ENCODE results near the gene CIAO2B.
"Not testable (repeated sequence)": the region's sequence is repeated elsewhere in the genome, so short reads cannot be mapped to it uniquely, and the experiment has no call there.

Gene CIAO2B

DNA sequence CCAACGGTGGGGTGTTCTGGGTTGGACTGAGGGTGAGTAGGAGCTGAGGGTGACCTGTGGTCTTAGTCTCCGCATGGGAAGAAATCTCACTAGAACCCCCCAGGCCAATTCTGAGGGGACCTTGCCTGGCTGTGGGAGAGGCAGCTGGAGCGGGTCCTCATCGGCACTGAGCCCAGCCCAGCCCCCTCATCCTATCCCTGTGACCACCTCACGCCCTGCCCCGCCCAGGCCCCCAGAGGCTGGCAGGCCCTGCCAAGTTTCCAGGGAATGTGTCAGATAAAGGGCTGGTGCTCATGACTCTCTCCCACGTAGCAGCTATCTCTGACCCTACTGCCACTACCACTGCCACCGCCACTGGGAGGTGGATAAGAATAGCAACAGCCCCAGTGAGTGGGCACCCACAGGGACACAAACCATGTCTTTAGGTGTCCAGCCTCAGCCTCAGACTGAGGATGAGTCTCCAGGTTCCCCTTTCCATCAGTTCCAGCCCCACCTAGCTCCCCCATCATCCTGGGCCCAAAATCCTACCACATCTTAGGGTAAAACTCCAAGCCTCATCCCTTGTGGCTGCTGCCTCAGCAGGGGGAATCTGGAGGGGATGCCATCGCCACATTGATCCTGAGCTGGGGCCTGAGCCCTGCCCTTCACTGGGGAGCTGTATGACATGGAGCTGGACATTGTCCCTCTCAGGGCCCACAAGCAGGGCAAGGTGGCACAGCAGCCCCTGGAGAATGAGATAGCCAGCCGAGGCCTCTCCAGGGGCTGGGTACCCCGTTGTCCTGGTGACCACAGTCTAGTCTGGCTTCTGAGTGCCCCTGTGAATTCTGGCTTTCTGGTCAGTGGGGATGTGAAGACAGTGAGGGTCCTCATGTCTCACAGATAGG lies 30.4 kb downstream of the CIAO2B start:
- DNase-seq (ENCODE audit: low read depth) = no peak

DNA sequence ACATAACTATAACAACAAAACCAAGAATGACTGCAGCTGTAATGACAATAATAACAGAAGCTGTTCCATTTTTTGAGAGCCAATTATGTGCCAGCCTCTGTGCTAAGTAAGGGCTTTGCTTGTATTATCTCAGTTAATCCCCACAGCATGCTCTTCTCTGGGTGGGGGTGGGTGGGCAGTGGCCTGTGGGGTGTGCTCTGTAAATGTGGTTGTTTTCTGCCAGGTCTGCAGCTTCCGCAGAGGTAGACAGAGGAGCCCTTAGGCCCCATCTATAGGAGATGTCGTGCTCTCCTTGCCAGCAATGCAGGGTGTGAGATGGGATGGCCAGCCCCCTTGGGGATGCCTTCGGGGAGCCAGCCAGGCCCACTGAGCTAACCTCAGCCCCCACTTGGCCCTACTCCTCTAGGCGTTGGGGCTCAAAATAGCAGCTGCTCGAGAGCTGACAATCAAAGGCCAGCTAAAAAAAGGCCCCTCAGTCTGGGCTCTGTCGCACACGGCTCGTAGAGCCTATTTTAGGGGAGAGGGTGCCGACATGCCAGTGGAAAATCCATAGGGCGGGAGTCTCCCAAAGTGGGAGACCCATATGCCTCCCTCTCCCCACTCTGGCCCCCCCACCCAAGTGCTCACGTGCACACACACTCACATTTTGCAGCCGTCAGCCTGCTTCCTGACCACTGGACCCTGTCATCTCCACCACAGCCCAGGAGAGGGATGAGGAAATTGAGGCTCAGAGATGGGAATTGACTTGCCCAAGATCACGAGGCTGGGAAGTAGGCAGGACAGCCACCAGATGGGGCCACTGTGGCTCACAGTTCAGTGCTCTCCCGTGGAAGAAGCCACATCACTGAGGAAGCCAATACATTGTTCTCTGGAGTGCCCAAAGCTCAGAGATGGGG lies 31.3 kb downstream of the CIAO2B start:
- DNase-seq (ENCODE audit: low read depth) = no peak

- DNase-seq (ENCODE audit: low read depth) = no peak
Observed at GRCh38 chr16:66901626-66902025, 32.6 kb downstream of the CIAO2B start.

DNA sequence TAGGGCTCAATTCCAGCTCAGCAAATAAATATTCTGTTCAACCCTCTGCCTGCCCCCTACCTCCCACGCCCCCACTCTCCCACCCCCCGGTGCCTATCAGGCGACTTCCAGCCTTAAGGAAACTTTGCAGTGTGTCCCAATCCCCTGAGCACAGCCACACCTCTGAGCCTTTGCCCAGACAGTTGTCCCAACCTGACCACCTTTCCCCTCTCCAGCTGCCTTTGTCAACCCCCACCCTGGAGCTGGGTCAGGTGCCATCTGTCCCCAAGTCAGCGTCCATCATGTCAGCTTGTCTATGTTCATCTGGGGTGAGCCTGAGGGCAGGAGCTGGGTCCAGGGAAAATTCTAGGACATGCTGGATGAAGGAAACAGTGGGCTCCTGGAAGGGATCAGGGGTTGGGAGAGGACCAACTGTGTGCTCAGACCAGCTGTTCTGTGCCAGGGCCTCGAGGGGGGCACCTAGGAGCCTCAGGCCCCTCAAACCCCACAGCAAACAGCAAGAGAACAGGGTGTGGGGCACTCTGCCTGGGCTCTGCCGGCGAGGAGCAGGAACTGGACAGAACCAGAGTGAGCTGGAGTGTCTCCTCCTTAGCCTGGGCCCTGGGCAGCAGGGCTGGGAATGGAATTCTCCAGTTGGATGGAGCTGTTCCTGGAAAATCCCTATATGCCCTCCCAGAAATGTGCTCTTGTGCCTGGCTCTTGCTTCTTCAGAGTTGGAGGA lies 33.3 kb downstream of the CIAO2B start:
- no peak for DNase-seq (ENCODE audit: low read depth)

DNA sequence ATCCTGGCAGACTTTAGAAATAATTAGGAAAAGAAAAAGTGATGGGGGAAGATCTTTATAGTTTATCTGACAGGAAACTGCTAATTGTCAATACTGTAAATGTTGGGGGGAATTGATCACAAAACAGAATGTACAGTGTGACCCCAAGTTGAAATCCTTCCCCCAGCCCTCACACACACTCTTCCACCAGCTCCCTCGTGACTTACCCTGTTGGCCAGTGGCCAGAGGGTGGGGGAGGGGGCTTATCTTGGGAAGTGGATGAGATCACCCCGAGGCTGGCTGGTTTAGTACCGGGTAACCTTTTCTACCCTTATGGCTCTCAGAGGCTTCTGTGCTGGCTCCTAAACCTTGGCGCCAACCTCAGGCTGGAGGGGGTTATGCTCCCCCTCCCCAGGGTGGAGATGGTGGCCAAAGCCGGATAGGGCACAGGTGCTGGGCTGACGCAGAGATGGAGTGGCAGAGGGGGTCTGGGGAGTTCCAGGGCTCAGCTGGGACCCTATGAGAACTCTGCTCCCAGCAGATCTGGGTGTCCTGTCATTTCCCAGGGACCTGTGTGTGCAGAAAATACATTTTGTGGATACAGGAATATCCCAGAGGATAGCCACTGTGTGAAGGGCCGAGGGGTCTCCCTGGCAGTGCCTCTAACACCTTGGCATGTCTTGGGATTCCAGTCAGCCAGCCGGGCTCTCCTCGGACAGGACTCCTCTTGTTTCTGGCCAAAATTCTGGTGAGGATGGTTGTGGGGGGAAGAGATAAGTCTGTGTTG lies 34.1 kb downstream of the CIAO2B start:
- no peak for DNase-seq (ENCODE audit: low read depth)

GRCh38 chr16:66899310-66899944 lies 34.8 kb downstream of the CIAO2B start:
- no peak for DNase-seq (ENCODE audit: low read depth)

DNA sequence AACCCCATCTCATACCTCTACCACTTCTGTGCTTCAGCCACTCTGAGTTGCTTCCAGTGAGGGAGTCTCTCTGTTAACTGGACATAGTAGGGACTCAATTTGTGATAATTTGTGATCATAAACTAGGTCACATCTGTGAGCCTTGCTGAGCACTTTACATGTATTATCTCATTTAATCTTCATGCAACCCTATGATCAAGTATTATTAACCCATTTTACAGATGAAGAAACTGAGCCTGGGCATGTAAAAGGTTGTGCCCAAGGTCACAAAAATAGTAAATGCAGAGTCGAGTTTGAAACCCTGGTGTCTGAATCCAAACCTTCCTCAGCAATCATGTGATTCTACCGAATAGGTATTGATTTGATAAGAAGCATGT lies 35.3 kb downstream of the CIAO2B start:
- DNase-seq (ENCODE audit: low read depth) = no peak

DNA sequence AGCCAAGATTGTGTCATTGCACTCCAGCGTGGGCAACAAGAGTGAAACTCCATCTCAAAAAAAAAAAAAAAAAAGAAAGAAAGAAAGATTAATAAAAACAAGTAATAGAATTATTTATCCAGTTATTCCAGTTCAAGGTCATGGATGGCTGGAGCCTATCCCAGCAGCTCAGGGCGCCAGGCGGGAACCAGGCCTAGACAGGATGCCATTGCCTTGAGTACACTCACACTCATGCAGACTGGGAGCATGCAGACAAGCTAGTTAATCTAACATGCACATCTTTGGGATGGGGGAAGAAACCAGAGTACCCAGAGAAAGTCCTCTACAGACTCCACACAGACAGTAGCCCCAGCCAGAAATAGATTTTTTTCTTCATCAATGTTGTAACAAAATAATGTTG lies 36.0 kb downstream of the CIAO2B start:
- DNase-seq (ENCODE audit: low read depth) = no peak

- DNase-seq (ENCODE audit: low read depth) = not testable (repeated sequence)
Observed at GRCh38 chr16:66896682-66897081, 37.5 kb downstream of the CIAO2B start.

DNA sequence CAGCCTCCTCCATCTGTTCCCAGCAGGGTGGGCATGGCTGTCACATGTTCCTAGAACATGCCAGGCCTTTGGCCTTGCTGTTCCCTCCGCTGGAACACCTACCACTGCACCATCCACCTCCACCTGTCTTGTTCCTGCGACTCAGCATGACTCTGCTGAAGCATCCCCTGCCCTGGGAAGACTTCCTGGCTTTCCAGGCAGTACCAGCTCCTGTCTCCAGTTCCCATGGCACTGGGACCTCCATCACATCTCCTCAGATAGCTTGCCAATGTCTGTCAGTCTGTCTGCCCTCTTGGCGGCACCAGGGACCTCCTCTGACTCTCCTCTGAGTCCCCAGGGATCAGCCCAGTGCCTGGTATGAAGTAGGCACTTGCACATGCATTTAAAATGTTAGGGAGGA lies 38.2 kb downstream of the CIAO2B start:
- no peak for DNase-seq (ENCODE audit: low read depth)

- DNase-seq (ENCODE audit: low read depth) = no peak
Observed at GRCh38 chr16:66895689-66895979, 38.6 kb downstream of the CIAO2B start.

DNA sequence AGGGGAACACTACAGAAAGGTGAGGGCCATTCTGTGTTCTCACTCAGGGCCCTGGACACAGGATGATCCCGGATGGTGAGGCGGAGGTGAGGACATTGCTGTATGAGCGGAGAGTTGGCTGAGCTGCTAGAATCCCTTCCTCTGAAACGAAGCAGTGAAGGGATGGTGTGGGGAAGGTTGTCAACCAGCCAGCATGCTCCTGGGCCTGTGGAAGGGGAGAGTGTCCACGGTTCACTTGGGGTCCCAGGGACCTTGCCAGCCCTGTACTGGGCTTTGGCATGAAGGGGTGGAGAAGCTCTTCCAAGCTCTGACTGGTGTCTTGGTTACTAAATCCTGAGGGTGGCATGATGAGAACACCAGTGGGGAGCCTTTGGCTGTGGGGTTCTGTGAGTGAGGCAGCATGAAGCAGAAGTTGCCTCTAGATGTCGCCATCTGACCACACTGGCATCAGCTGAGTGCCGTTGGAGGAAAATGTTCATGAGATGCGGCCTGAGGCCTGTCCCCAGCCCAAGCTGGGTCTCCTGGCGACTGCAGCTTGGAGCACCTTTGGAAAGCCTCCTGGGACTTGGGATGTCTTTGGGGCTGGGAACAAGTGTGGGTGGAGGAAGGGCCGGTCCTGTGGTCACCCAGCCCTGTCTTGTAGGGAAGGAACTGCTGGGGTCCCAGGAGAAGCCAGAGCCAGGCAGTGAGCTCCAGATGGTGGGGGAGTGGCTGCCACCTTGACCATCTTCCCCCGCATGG lies 39.1 kb downstream of the CIAO2B start:
- peak; percentile 28 for DNase-seq (ENCODE audit: low read depth)

DNA sequence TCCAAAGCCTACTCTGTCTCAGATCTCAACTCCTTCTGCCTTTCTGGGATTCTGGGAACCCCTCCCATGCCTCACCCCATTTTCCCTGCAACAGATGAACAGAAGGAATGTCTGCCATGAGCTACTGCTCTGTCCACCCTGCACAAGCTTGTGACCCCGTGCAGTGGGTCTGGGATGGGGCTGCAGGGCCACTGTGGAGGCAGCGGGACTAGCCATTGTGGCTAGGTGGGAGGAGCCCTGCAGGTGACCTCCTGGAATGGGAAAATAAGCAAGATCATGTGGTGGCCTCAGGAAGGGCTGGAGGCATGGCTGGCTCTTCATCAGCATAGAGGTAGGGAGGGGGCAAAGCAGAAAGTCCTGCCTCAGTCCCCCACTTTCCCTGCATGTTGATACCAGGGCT lies 40.1 kb downstream of the CIAO2B start:
- no peak for DNase-seq (ENCODE audit: low read depth)

GRCh38 chr16:66891797-66892196 lies 42.4 kb downstream of the CIAO2B start:
- no peak for DNase-seq (ENCODE audit: low read depth)

DNA sequence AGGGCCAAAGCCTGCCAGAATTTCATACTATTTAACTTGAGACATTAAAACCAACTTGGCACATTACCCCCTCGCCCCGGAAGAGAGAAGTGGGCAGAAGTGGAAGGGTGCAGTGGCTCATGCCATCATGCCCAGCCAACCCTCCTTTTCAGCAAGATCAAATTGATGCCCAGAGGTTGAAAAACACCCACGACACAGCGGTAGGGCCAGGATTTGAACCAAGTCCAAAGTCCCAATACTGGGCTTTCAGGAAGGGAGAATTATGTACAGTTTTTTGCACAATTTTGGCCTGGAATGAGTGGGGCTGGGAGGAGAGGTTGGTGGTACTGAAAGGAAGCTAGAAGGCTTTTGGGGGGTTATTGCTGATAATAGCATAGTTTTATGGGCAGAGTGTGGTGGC lies 42.8 kb downstream of the CIAO2B start:
- no peak for DNase-seq (ENCODE audit: low read depth)

- DNase-seq (ENCODE audit: low read depth) = no peak
Observed at GRCh38 chr16:66890799-66891198, 43.4 kb downstream of the CIAO2B start.

DNA sequence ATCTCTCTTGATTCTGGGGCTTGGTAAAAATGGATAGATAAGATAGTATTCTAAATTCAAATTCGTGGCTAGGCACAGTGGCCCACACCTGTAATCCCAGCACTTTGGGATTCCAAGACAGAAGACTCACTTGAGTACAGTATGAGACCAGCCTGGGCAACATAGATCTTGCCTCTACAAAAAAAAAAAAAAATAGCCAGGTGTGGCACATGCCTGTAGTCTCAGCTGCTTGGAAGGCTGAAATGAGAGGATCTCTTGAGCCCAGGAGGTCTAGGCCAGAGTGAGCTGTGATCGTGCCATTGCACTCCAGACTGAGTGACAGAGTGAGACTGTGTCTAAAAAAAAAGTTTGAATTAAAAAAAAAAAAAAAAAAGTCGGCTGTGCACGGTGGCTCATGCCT lies 44.6 kb downstream of the CIAO2B start:
- DNase-seq (ENCODE audit: low read depth) = no peak

GRCh38 chr16:66888647-66889615 lies 45.3 kb downstream of the CIAO2B start:
- DNase-seq (ENCODE audit: low read depth) = no peak

- DNase-seq (ENCODE audit: low read depth) = no peak
Observed at GRCh38 chr16:66886914-66887313, 47.3 kb downstream of the CIAO2B start.

DNA sequence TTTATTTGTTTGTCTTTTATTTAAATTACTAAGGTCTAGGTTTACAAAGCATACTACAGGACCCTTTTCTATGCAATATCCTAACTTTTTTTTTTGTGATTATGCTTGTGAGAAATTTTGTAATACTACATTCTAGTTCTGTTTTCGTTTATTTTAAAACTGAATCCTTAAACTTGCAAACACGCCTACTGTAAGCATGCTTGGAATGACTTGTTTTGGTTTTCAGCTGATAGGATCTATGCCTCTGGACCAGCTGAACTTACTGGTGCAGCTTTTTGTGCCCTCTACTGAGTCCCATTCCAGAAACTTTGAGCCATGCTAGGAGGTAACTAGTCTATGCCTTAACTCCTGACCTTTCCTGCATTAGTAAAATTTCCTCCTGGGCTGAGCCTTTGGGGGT lies 47.9 kb downstream of the CIAO2B start:
- DNase-seq (ENCODE audit: low read depth) = no peak
